ENCODE data around the gene AGBL1. TPM values are rescaled to one million over a fixed set of nuclear protein-coding genes. Genes with fewer than 3 reads are reported as not detected.

The AGBL1 gene
- total RNA-seq, 1 experiment from 2014 or later, result not detected

- H3K14ac ChIP-seq (ENCODE audit: insufficient read depth, low read length), result no peak overlapping the region
- no peak overlapping the region for H3K23ac ChIP-seq (ENCODE audit: insufficient read length, low read depth, low read length)
- H3K79me1 ChIP-seq (ENCODE audit: insufficient read depth, low read depth, low read length, poor library complexity, severe bottlenecking), result no peaks in the 10 kb centered on the region
- no peaks in the 10 kb centered on the region for H3K79me2 ChIP-seq (ENCODE audit: insufficient read depth, low read length)
- no peaks in the 10 kb centered on the region for H3K9me3 Mint-ChIP-seq
- H4K91ac ChIP-seq (ENCODE audit: insufficient read length, low read depth, low read length), result no peak overlapping the region
- H2AK5ac ChIP-seq (ENCODE audit: insufficient read length, low read length), result no peak overlapping the region
- no peak overlapping the region for H3K18ac ChIP-seq (ENCODE audit: insufficient read length, low read depth, low read length)
- no peak overlapping the region for H2BK5ac ChIP-seq (ENCODE audit: insufficient read length, low read length)
- H3K9me3 ChIP-seq (ENCODE audit: control insufficient read depth, low read depth, low read length), result no peaks in the 10 kb centered on the region
- H2AFZ ChIP-seq (ENCODE audit: low read length), result no peak overlapping the region
- no peak overlapping the region for H3K27ac ChIP-seq (ENCODE audit: insufficient read length, low read depth, low read length)
- no peaks in the 10 kb centered on the region; a peak in 1 of 4 replicates for H3K4me1 Mint-ChIP-seq
- H3K4me2 ChIP-seq (ENCODE audit: insufficient read depth, insufficient read length, low read length), result no peak overlapping the region
- no peak overlapping the region for H2BK20ac ChIP-seq (ENCODE audit: low read depth, low read length, poor library complexity, severe bottlenecking)
- no peak overlapping the region for H3T11ph ChIP-seq (ENCODE audit: low read length)
- H2BK120ac ChIP-seq (ENCODE audit: low read depth, low read length, poor library complexity, severe bottlenecking), result no peak overlapping the region
- H3K27me3 ChIP-seq (ENCODE audit: insufficient read depth, low read length), result no peaks in the 10 kb centered on the region
- H2BK15ac ChIP-seq (ENCODE audit: low read depth, low read length), result no peak overlapping the region
- no peaks in the 10 kb centered on the region for H3K23me2 ChIP-seq (ENCODE audit: insufficient read length, low read depth, low read length, poor library complexity, severe bottlenecking)
- H2BK12ac ChIP-seq (ENCODE audit: insufficient read length, low read depth, low read length), result no peak overlapping the region
- no peak overlapping the region for H3K27ac Mint-ChIP-seq
- H3K4me3 Mint-ChIP-seq, result no peak overlapping the region
- H3K36me3 Mint-ChIP-seq (ENCODE audit: insufficient read depth in 1 of 3, low read depth in 3 of 3), result no peaks in the 10 kb centered on the region
- H3K56ac ChIP-seq (ENCODE audit: insufficient read length, low read depth, low read length), result no peak overlapping the region
- TF ChIP-seq, protein P1, sequence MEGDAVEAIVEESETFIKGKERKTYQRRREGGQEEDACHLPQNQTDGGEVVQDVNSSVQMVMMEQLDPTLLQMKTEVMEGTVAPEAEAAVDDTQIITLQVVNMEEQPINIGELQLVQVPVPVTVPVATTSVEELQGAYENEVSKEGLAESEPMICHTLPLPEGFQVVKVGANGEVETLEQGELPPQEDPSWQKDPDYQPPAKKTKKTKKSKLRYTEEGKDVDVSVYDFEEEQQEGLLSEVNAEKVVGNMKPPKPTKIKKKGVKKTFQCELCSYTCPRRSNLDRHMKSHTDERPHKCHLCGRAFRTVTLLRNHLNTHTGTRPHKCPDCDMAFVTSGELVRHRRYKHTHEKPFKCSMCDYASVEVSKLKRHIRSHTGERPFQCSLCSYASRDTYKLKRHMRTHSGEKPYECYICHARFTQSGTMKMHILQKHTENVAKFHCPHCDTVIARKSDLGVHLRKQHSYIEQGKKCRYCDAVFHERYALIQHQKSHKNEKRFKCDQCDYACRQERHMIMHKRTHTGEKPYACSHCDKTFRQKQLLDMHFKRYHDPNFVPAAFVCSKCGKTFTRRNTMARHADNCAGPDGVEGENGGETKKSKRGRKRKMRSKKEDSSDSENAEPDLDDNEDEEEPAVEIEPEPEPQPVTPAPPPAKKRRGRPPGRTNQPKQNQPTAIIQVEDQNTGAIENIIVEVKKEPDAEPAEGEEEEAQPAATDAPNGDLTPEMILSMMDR (conservative IDR thresholded peaks at IDR 0.05), result peak; percentile 55
- no peaks in the 10 kb centered on the region for H3K4me1 ChIP-seq (ENCODE audit: insufficient read depth, low read length)
- no peak overlapping the region for H3K9ac ChIP-seq (ENCODE audit: extremely low read depth, insufficient read length, low read length)
- no peak overlapping the region for H4K5ac ChIP-seq (ENCODE audit: insufficient read length, low read depth, low read length)
- no peak overlapping the region for H3K4ac ChIP-seq (ENCODE audit: low read depth, low read length)
- no peak for DNase-seq
- H3K27me3 Mint-ChIP-seq (ENCODE audit: low read depth), result peaks cover 2% of the 10 kb centered on the region; the same call in 1 of the 2 replicates
- WGBS (ENCODE audit: extremely low coverage, insufficient read length, low lambda C conversion rate), result no CpG with 5 or more reads among the region's 3 CpGs
- no peaks in the 10 kb centered on the region for H4K20me1 ChIP-seq (ENCODE audit: control insufficient read depth, insufficient read depth, insufficient read length)
- no peak overlapping the region for H4K8ac ChIP-seq (replicated peaks; ENCODE audit: insufficient read length, low read depth, low read length)
Observed at GRCh38 chr15:86756688-86757087, 677.0 kb downstream of the AGBL1 start.

Measured in H9 (cell line).